ENCODE results near the gene EPHB6.

Gene EPHB6

DNA sequence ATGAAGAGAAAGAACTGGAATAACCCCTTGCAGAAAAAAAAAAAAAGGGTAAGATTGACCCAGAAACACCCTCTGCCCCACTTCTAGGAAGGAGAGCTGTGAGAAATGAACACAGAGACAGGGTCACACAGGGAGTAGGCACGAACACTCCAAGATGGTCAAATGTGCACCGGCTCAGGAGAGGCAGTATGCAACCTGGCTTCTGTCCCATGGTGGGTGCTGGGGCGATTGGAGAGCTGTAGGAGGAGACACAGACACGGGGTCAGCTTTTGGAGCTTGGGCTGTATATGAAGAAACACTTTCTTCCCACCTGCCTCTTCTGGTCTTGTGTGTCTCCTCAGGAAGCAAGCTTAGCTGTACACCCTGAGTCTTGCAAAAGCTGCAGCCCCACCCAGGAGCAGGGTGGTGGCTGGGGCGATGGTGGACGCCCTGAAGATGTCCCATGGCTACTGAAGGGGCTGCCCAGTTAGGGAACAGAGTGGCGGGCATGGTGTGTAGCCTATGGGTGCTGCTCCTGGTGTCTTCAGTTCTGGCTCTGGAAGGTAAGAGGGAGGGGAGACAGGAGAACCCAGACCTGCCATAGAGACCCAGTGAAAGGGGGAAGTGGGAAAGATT, 8.0 kb downstream of the EPHB6 start:
- peaks cover 24% of the 10 kb centered on the region for H3K27me3 ChIP-seq (ENCODE audit: control insufficient read depth, low read length)
- H3K4me2 ChIP-seq (ENCODE audit: low read length), result no peak overlapping the region
- H3F3A ChIP-seq (ENCODE audit: control insufficient read depth, insufficient read depth), result no peaks in the 10 kb centered on the region; the same call in 1 of the 2 replicates
- no peaks in the 10 kb centered on the region for H4K20me1 ChIP-seq (ENCODE audit: control insufficient read depth, insufficient read depth, low read depth, low read length)
- no peak for TF ChIP-seq EZH2phosphoT487 (IDR thresholded peaks at IDR 0.05; ENCODE audit: borderline replicate concordance, low read length)
- TF ChIP-seq, protein P1, sequence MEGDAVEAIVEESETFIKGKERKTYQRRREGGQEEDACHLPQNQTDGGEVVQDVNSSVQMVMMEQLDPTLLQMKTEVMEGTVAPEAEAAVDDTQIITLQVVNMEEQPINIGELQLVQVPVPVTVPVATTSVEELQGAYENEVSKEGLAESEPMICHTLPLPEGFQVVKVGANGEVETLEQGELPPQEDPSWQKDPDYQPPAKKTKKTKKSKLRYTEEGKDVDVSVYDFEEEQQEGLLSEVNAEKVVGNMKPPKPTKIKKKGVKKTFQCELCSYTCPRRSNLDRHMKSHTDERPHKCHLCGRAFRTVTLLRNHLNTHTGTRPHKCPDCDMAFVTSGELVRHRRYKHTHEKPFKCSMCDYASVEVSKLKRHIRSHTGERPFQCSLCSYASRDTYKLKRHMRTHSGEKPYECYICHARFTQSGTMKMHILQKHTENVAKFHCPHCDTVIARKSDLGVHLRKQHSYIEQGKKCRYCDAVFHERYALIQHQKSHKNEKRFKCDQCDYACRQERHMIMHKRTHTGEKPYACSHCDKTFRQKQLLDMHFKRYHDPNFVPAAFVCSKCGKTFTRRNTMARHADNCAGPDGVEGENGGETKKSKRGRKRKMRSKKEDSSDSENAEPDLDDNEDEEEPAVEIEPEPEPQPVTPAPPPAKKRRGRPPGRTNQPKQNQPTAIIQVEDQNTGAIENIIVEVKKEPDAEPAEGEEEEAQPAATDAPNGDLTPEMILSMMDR (IDR thresholded peaks at IDR 0.05; ENCODE audit: low read depth, low read length, poor library complexity, severe bottlenecking), result no peak
- no peak overlapping the region for H3K4me3 ChIP-seq (ENCODE audit: low read length)
- no peak overlapping the region for H3K27ac ChIP-seq (ENCODE audit: low read depth, low read length)
- H3K9me3 ChIP-seq (ENCODE audit: control insufficient read depth, insufficient read depth, low read length), result no peaks in the 10 kb centered on the region
- no peaks in the 10 kb centered on the region for H3K36me3 ChIP-seq (ENCODE audit: control insufficient read depth, low read length)
- peaks cover 9% of the 10 kb centered on the region for H3K4me1 ChIP-seq (ENCODE audit: control insufficient read depth, low read length)
- H3K79me2 ChIP-seq (ENCODE audit: control insufficient read depth, low read length), result no peaks in the 10 kb centered on the region
- no peaks in the 10 kb centered on the region for H3K9me2 ChIP-seq (replicated peaks; ENCODE audit: control insufficient read depth, low read length)

- Histone ChIP-seq H3F3A (ENCODE audit: control insufficient read depth, insufficient read depth) (no peaks in the 10 kb centered on the region), H3K9me2 (replicated peaks; ENCODE audit: control insufficient read depth, low read length) (no peaks in the 10 kb centered on the region), H3K4me3 (ENCODE audit: low read length) (no peak overlapping the region), H4K20me1 (ENCODE audit: control insufficient read depth, insufficient read depth, low read depth, low read length) (no peaks in the 10 kb centered on the region), H3K9me3 (ENCODE audit: control insufficient read depth, insufficient read depth, low read length) (no peaks in the 10 kb centered on the region), H3K4me2 (ENCODE audit: low read length) (no peak overlapping the region), H3K27ac (ENCODE audit: low read depth, low read length) (no peak overlapping the region), H3K79me2 (ENCODE audit: control insufficient read depth, low read length) (no peaks in the 10 kb centered on the region), H3K4me1 (ENCODE audit: control insufficient read depth, low read length) (peaks cover 9% of the 10 kb centered on the region), H3K27me3 (ENCODE audit: control insufficient read depth, low read length) (peaks cover 23% of the 10 kb centered on the region), H3K36me3 (ENCODE audit: control insufficient read depth, low read length) (no peaks in the 10 kb centered on the region)
- TF ChIP-seq, protein P1 (IDR thresholded peaks at IDR 0.05; ENCODE audit: low read depth, low read length, poor library complexity, severe bottlenecking), result no peak
- no peak for TF ChIP-seq EZH2phosphoT487 (IDR thresholded peaks at IDR 0.05; ENCODE audit: borderline replicate concordance, low read length)
Observed at GRCh38 chr7:142863891-142864685, 9.2 kb downstream of the EPHB6 start.

GRCh38 chr7:142864980-142865747, 10.3 kb downstream of the EPHB6 start:
- Histone ChIP-seq H3K9me2 (replicated peaks; ENCODE audit: control insufficient read depth, low read length) (no peaks in the 10 kb centered on the region), H3K36me3 (ENCODE audit: control insufficient read depth, low read length) (no peaks in the 10 kb centered on the region), H3K4me1 (ENCODE audit: control insufficient read depth, low read length) (peaks cover 9% of the 10 kb centered on the region), H3F3A (ENCODE audit: control insufficient read depth, insufficient read depth) (no peaks in the 10 kb centered on the region), H3K79me2 (ENCODE audit: control insufficient read depth, low read length) (no peaks in the 10 kb centered on the region), H3K4me3 (ENCODE audit: low read length) (no peak overlapping the region), H3K27ac (ENCODE audit: low read depth, low read length) (no peak overlapping the region), H3K4me2 (ENCODE audit: low read length) (no peak overlapping the region), H3K27me3 (ENCODE audit: control insufficient read depth, low read length) (peaks cover 17% of the 10 kb centered on the region), H4K20me1 (ENCODE audit: control insufficient read depth, insufficient read depth, low read depth, low read length) (no peaks in the 10 kb centered on the region), H3K9me3 (ENCODE audit: control insufficient read depth, insufficient read depth, low read length) (no peaks in the 10 kb centered on the region)
- TF ChIP-seq, protein P1 (IDR thresholded peaks at IDR 0.05; ENCODE audit: low read depth, low read length, poor library complexity, severe bottlenecking), result no peak
- no peak for TF ChIP-seq EZH2phosphoT487 (IDR thresholded peaks at IDR 0.05; ENCODE audit: borderline replicate concordance, low read length)

All from DOHH2 (cell line).